Pancreas (tissue), 10 donors: Measurements from ENCODE around the gene MAGOH. TPM values are rescaled to one million over a fixed set of nuclear protein-coding genes. Genes with fewer than 3 reads are reported as not detected.

Experiments used
- ATAC-seq, 4 donors: fragments of 200-7000 bp; cut with Tn5 transposase; one replicate each; pipeline versions ENCODE4 v1.8.0 to v1.9.1; 2020; ENCODE audit warnings: mild to moderate bottlenecking in 4 of 4, moderate library complexity in 4 of 4
- DNase-seq, 6 donors: peaks; one replicate each; pipeline ENCODE4 v3.0.0-alpha.2; 2020
- FAIRE-seq: peaks from 2 replicates; lab custom pipeline; 2012; peaks lifted over from hg19 to GRCh38; lab: Jason Lieb, UNC
- H3K27ac ChIP-seq, 4 donors: fragments of 200-600 bp; sonication (generic); 1 replicate in 3 of 4; 2 replicates in 1 of 4; pipeline versions ENCODE4 v1.5.0 to v1.8.0; 2020
- H3K27me3 ChIP-seq, 4 donors: fragments of 200-600 bp; one replicate each; pipeline ENCODE4 v1.8.0; 2021
- H3K36me3 ChIP-seq, 3 donors: fragments of 200-600 bp; sonication (generic) in 1 of 3; one replicate each; pipeline versions ENCODE4 v1.5.0 to v1.8.0; 2020 to 2021
- H3K4me1 ChIP-seq, 3 donors: fragments of 200-600 bp; one replicate each; pipeline ENCODE4 v1.8.0; 2021
- H3K4me3 ChIP-seq, 4 donors: fragments of 200-600 bp; sonication (generic) in 2 of 4; one replicate each; pipeline versions ENCODE4 v1.5.0 to v1.8.0; 2020 to 2021
- H3K9me3 ChIP-seq, 4 donors: fragments of 200-600 bp; one replicate each; pipeline ENCODE4 v1.8.0; 2021
- CTCF ChIP-seq, 4 donors: fragments of 200-600 bp; sonication (generic) in 3 of 4; IDR thresholded peaks; one replicate each; pipeline versions ENCODE4 v1.5.0 to v1.8.0; 2021; ENCODE audit warnings: antibody characterized with exemption in 4 of 4
- WGBS, 2 donors: extraction: QIAGEN DNeasy Blood & Tissue Kit; methylation state at CpG; one replicate each; pipeline ENCODE4 v1.1.7; 2013; 5-methylcytosine and 5-hydroxymethylcytosine counted together
- intact Hi-C, 3 donors: fragments of 100-400 bp; cut with DNase I; formaldehyde crosslinking; loops; one replicate each; pipeline versions ENCODE4 v1.11.1 to v1.14.2; 2022
- polyA plus RNA-seq, 2 donors: library from polyadenylated mRNA; stranded (reverse); fragments of 200-250 nt; gene quantifications; one replicate each; pipeline ENCODE4 v1.2.3, GENCODE V29; 2013
- total RNA-seq, 6 donors: library from RNA; stranded (reverse); fragmentation: NEBNext Ultra II Directional in 4 of 6; extraction: Animal tissue kit (Norgen Biotek cat#: 25700) in 4 of 6; gene quantifications; one replicate each; pipeline versions ENCODE4 v1.2.1 to v1.2.4, GENCODE V29; 2021 to 2023
- donor health status: healthy with polysubstance abuse.
- donor health status: DM: no; HTN: no; CAD: no; lungs with moderate emphysema.
- donor health status: DM: no; HTN: no; CAD: no.
- donor health status: control.
- donor health status: control.
- donor health status: Bipolar disorder and iron deficiency.
- donor health status: DM: yes; HTN: yes; CAD: no.
- donor health status: DM: no; HTN: no; CAD: no.
- donor health status: DM: no; HTN: no; CAD: no.
- donor health status: DM: yes; HTN: yes; CAD: no.

The MAGOH gene
- total and polyA plus RNA-seq, 8 donors, result 7.8 to 56.3 (median 14.4) TPM

DNA sequence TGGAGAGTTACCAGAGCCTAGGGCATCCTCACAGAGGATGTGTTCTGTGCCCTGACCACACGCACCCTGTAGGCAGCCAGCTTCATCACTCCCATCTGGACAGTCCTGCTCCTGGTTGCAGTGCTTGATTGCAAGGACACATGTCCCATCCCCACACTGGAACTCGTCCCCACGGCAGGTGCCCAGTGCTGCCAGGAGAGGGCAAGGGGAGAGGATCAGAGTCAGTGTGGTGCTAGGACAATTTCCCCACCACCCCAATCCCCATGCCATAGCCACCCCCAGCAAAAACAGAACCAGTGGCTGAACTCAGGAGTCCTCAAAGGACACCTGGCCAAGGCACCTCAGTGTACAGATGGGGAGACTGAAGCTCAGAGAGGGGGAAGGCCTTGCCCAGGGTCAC, 37.2 kb upstream of the MAGOH start:
- Histone ChIP-seq H3K27ac (no peak overlapping the region), H3K36me3 (no peaks in the 10 kb centered on the region), H3K27me3 (no peaks in the 10 kb centered on the region), H3K4me1 (no peaks in the 10 kb centered on the region), H3K9me3 (no peaks in the 10 kb centered on the region), H3K4me3 (no peak overlapping the region)
- intact Hi-C loops, result loop anchor here in 1 of 3 donors (10.0 kb wide), 1 partner anchor 119 kb away; no protein-coding TSS in a partner anchor
- 69 to 77% methylated on average over 3 of the region's 3 CpGs for WGBS, 2 donors
- no peak for TF ChIP-seq CTCF (IDR thresholded peaks at IDR 0.05)
- no peak for FAIRE-seq
- no peak for ATAC-seq
- DNase-seq, result no peak

DNA sequence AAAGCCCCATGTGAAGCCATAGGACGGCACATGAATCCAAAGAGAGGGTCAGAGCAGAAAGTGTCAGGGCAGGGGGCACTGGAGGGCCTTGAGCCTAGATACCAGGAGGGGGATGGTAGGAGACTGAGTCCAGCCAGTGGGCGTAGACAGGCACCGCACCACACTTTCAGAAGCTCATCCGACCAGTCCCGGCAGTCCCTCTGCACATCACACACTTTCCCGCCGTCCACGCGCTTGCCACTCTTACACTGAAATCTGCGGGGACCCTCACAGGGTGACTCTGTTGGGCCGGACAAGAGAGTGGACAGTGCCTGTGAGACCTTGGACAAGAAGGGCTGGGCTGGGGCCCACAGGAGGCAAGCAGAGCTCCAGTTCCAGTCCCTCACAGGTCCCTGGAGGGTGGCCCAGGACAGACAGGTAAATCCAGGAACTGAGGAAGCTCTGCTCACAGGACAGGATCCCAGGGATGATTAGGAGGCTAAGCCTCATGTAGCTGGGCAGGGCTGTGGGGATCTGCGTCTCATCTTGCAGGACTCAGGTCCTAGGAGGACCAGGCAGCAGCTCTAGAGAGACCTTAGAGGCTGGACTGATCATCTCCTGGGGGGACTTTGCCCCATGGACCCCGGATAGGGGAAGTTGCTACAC, 36.3 kb upstream of the MAGOH start:
- 81 to 88% methylated on average over 13 of the region's 13 CpGs for WGBS, 2 donors
- no peak overlapping the region for H3K4me3 ChIP-seq
- FAIRE-seq, result no peak
- H3K4me1 ChIP-seq, result no peaks in the 10 kb centered on the region
- no peaks in the 10 kb centered on the region for H3K36me3 ChIP-seq
- intact Hi-C loops, result loop anchor here in 1 of 3 donors (10.0 kb wide), 1 partner anchor 120 kb away; no protein-coding TSS in a partner anchor
- no peaks in the 10 kb centered on the region for H3K27me3 ChIP-seq
- TF ChIP-seq CTCF (IDR thresholded peaks at IDR 0.05), result no peak
- no peak for ATAC-seq
- no peak for DNase-seq
- no peak overlapping the region for H3K27ac ChIP-seq
- H3K9me3 ChIP-seq, result no peaks in the 10 kb centered on the region

GRCh38 chr1:53274026-53274425, 35.7 kb upstream of the MAGOH start:
- ATAC-seq, result no peak
- no peaks in the 10 kb centered on the region for H3K27me3 ChIP-seq
- 77 to 82% methylated on average over 4 of the region's 4 CpGs for WGBS, 2 donors
- FAIRE-seq, result no peak
- intact Hi-C loops, result loop anchor here in 1 of 3 donors (10.0 kb wide), 1 partner anchor 121 kb away; no protein-coding TSS in a partner anchor
- no peak overlapping the region for H3K27ac ChIP-seq
- DNase-seq, result no peak
- H3K4me1 ChIP-seq, result no peaks in the 10 kb centered on the region
- no peaks in the 10 kb centered on the region for H3K36me3 ChIP-seq
- no peaks in the 10 kb centered on the region for H3K9me3 ChIP-seq
- H3K4me3 ChIP-seq, result no peak overlapping the region
- no peak for TF ChIP-seq CTCF (IDR thresholded peaks at IDR 0.05)

DNA sequence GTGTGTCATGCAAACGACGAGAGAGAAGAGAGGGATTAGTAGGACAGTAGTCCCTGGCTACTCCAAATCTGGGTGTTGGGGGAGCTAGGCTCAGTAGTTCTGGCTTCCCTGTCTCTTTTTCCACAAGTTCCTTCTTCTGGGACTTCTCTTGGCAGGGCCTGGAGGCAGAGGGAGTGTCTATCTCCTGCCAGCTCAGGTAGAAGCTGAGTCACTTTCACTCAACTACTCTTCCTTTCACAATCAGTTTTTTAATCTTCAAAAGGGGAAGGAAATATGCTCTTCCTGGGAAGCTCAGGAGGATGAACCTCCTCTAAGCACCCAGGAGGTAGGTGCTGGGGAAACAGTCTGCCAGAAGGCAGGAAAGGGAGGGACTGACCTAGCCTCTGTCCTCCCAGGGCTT, 35.2 kb upstream of the MAGOH start:
- Histone ChIP-seq H3K9me3 (no peaks in the 10 kb centered on the region), H3K4me1 (no peaks in the 10 kb centered on the region), H3K27me3 (no peaks in the 10 kb centered on the region), H3K27ac (no peak overlapping the region), H3K36me3 (no peaks in the 10 kb centered on the region), H3K4me3 (no peak overlapping the region)
- no peak for TF ChIP-seq CTCF (IDR thresholded peaks at IDR 0.05)
- intact Hi-C loops, result loop anchor here in 2 of 3 donors (2.0 to 10.0 kb wide), 2 partner anchors 121 to 123 kb away; no protein-coding TSS in a partner anchor
- DNase-seq (no peak), ATAC-seq (no peak), FAIRE-seq (no peak)
- 69 to 84% methylated on average over 2 of the region's 2 CpGs for WGBS, 2 donors

- H3K4me1 ChIP-seq, result no peaks in the 10 kb centered on the region
- no peak for TF ChIP-seq CTCF (IDR thresholded peaks at IDR 0.05)
- ATAC-seq (no peak), DNase-seq (no peak), FAIRE-seq (no peak)
- intact Hi-C loops, result loop anchor here in 2 of 3 donors (2.0 to 10.0 kb wide), 2 partner anchors 122 to 124 kb away; no protein-coding TSS in a partner anchor
- no peaks in the 10 kb centered on the region for H3K9me3 ChIP-seq
- H3K36me3 ChIP-seq, result no peaks in the 10 kb centered on the region
- no peaks in the 10 kb centered on the region for H3K27me3 ChIP-seq
- no peak overlapping the region for H3K27ac ChIP-seq
- no peak overlapping the region for H3K4me3 ChIP-seq
- WGBS, 2 donors, result 80 to 90% methylated on average over 4 of the region's 4 CpGs
Observed at GRCh38 chr1:53272349-53272748, 34.0 kb upstream of the MAGOH start.
